ENCODE measurements around the gene ZSCAN21.
A peak's percentile ranks its signal among the peaks of the same experiment; 100 is the strongest.

Gene ZSCAN21

DNA sequence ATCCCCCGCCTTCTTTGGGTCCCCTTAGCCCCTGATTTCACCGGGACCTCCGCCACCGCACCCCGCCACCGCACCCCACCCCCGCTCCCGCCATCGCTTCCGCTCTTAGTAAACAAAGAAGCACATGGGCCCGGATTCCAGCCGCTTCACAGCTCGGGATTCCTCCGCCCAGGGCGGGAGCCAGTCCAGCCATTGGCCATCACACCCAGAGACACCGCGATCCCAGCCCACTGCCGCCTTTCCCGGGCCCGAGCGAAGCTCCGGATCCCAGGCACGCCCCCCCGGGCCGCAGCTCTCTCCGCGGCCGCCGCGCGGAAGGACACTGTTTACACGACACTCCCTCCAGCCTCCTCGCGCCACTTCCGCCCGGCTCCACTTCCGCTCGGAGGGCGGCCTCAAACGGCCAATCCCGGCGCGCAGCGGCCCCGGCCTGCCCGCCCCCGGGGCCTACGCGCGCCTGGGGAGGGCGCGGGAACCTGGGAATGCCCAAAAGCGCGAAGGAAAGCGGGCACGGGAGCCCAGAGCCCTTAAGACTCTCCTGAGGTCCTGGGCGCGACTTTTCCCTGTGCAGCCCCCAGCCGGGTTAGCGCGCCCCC is 50.9 kb downstream of the ZSCAN21 start:
- DNase-seq (ENCODE audit: low spot score), result peak; percentile 97

DNA sequence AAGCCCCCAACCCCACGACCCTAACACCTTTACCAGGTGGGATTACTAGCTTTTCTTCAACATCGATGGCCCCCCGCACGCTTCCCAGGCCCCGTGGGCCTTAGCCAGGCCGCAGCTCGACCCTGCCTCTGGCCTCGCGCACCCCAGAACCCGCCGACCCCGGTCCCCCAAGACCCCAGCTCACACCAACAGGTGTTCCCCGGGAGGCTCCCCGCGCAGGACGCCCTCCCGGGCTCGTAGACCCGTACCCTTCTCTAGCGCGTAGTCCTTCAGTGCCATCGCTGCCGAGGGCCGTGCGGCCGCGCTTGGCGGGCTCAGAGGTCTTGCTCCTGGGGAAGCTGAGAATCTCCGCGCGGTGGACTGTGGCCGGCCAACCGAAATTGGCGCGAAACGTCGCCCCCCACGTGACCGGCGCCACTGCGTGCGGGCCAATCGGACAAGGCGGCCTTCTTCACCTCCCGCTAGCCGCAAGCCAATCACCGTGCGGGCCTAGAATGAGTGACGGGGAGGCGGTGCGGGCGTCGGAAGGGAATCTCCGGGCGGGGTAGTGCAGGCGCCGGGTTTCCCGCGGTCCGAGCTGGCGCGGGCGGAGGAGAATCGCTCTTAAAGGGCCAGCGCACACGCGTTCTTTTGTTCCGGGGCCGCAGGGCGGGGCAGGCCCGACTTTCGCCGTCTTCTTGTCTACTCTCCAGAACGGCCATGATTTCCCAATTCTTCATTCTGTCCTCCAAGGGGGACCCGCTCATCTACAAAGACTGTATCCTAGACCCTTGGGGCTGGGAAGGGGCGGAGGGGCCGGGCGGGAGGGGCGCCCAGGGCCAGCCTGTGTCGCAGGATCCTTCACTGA is 51.7 kb downstream of the ZSCAN21 start, which contains the start of the genes AP4M1 and MCM7:
TSS of gene AP4M1 (plus strand) at position 628 of the 847 bp plus-strand sequence. CDS start at position 700, 72 bp downstream.
TSS of gene MCM7 (minus strand) at position 382 of the 847 bp plus-strand sequence. CDS start at position 279, 103 bp downstream.
- peak; percentile 98 for DNase-seq (ENCODE audit: low spot score)

DNA sequence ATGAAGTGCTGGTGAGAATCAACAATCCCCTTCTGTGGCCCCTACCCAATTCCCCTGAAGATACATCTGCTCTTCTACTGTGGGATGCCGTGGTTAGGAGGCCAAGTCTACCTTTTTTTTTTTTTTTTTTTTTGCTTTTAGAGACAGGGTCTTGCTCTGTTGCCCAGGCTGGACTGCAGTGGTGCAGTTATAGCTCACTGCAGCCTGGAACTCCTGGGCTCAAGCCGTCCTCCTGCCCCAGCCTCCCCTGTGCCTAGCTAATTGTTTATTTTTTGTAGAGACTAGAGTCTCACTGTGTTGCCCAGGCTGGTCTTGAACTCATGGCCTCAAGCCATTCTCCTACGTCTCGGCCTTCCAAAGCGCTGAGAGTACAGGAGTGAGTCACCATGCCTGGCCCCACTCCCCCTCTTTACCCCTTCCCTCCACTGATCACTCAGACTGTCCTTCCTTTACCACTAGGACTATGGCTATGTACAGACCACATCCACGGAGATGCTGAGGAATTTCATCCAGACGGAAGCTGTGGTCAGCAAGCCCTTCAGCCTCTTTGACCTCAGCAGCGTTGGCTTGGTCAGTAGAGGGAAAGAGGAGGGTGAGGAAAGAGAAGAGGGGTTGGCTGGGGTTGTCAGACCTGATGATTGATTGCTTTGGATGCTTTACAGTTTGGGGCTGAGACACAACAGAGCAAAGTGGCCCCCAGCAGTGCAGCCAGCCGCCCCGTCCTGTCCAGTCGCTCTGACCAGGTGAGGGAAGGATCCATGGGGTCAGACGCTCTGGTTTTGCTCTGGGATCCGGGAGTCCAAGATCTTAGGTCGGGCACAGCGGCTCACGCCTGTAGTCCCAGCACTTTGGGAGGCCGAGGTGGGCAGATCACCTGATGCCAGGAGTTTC is 53.6 kb downstream of the ZSCAN21 start:
- DNase-seq (ENCODE audit: low spot score), result no peak

DNA sequence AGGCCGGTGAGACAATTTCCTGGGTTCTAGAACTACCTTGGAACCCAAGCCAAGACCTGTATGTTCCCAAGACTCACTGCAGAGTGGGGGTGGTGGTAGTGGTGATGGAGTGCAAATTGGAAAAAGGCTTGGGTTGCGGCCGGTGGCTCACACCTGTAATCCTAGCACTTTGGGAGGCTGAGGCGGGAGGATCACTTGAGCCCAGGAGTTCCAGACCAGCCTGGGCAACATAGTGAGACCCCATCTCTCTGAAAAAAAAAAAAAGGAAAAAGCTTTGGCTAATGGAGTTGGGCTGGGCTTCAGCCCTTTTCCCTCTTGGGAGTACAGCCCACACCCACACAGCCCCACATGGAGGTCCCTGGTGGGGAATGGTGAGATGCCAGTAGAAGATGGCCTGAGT is 56.0 kb downstream of the ZSCAN21 start:
- DNase-seq (ENCODE audit: low spot score), result no peak

DNA sequence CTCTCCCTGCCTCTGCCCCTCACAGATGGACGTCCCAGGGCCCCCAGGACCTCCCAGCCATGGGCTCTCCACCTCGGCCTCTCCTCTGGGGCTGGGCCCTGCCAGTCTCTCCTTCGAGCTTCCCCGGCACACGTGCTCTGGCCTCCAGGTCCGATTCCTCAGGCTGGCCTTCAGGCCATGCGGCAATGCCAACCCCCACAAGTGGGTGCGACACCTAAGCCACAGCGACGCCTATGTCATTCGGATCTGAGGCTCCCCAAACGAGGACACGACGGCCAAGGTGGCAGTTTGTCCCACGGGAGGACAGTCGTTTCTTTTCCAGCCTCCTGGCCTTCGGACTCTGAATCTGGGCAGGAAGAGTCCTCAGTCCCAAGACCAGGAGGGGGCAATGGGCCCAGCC is 57.1 kb downstream of the ZSCAN21 start:
- no peak for DNase-seq (ENCODE audit: low spot score)

DNA sequence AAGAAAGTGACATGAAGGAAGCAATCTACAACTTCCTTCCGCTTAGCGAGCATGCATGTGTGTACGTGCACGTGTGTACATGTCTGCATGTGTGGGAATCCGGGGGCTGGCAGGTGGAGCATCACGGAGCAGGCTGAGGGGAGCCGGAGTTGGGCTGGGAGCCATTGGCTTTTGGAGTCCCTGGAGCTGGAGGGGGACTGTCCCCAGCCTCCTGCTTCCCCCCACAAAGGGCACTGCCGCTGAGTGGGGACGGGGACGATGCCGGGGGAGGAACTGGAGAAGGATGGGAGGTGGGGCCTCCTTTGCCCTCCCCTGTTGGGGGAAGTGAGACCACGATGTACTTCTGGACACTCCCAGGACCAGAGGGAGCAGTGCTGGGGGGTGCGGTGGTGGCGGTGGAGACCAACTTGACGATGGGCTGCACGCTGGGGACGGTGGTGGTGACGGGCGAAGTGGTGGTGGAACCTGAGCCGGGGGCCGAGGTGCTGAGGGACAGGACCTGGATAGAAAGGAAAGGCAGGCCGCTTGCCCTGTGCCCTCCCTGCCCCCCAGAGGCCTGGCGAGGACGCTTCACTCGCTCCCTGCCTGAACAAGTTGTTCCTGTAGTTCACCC is 57.7 kb downstream of the ZSCAN21 start:
- DNase-seq (ENCODE audit: low spot score), result no peak

DNA sequence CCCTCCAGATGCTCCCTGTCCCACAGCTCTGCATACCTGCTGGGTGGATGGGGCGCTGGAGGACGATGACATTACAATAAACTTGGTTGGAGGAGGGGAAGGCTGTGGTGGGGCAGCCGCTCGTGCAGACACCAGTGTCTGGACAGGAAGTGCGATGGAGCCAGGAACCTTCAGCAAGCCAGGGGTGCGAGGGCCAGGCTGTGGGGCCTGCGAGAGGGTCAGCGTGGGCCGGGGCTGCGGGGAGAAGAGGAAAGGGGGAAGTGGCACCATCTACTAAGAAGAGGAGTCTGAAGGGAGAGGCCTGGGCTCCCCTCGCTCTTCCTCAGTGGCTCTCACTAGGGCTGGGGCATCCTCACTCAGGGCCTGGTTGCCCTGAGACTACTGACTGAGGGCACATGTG is 58.3 kb downstream of the ZSCAN21 start:
- DNase-seq (ENCODE audit: low spot score), result no peak

DNA sequence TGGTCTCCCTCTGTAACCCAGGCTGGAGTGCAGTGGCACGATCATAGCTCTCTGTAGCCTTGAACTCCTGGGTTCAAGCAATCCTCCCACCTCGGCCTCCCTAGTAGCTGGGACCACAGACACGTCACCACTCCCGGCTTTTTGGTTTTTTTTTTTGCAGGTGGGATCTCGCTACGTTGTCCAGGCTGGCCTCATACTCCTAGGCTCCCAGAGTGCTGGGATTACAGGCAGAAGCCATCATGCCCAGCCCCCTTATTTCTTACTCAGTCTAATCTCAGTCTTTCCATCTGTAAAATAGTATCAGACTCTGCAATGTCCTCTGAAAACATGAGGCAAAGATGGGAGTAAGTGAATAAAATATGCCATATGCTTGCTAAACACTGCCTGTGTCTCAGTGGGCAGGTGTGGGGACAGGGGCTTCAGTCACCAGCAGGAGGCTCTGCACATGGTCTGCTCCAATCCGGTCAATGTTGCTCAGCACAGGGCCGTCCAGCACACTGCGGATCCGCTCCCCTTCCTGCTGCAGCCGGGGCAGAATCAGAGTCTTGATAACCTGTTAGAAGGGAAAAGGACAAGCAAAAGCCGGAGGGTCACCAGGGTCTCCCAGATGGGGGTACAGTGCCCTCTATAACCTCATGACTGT is 60.1 kb downstream of the ZSCAN21 start:
- no peak for DNase-seq (ENCODE audit: low spot score)

DNA sequence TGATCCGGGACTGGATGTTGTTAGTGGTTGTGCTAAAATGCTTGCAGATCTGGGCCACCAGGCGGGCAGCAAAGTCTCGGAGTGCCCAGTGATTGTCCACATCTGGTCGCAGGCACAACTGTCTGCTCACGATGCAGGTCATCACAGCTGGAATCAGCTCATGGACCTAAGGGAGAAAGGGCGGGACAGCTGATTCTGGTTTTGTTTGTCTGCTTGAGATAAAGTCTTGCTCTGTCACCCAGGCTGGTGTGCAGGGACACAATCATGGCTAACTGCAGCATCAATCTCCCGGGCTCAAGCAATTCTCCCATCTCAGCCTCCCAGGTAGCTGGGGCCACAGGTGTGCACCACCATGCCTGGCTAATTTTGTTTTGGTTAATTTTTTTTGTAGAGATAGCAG is 61.6 kb downstream of the ZSCAN21 start:
- no peak for DNase-seq (ENCODE audit: low spot score)

DNA sequence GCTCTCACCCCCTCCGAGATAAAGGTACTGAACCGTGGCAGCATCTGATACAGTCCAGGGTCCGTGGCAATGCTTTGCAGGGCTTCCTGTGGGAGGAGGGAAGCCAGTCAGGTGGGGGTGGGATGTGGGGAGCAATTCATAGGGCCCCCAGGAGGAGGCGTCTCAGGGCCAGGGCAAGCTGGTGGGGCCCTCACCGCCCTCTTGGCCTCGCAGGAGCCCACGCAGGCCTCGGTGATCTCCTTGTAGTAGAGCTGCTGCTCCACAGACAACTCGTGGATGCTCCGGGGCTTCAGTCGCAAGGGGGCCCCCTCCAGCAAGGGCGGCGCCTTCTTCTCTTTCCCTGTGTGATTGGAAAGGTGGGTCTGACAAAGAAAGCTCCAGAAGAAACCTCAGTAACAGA is 62.3 kb downstream of the ZSCAN21 start:
- DNase-seq (ENCODE audit: low spot score), result no peak

All from HuH-7.5 (cell line).